Measurements from ENCODE around the gene LPAR3.

Gene LPAR3

GRCh38 chr1:84773195-84773594, 119.8 kb downstream of the LPAR3 start:
- DNase-seq = no peak

GRCh38 chr1:84772428-84772943, 120.5 kb downstream of the LPAR3 start:
- DNase-seq = peak; percentile 62 to 82

DNA sequence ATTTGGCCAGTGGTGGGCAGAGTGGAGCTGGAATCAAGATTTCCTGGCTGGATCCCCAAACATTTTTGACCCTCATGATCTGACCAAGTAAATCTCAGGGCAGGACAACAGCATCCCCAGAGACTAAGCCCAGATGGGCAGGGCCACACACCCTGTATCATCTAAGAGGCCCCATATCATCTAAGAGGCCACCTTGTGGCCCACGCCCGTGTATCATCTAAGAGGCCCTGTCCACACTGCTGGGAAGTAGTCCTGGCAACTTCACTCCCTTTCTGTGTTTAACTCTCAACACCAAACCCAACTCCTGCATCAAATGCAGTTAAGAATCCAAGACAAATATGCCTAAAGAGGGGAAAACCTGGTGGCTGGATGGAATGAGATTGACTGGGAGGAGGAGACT, 121.1 kb downstream of the LPAR3 start:
- no peak for DNase-seq

GRCh38 chr1:84770481-84770880, 122.5 kb downstream of the LPAR3 start:
- no peak for DNase-seq

DNA sequence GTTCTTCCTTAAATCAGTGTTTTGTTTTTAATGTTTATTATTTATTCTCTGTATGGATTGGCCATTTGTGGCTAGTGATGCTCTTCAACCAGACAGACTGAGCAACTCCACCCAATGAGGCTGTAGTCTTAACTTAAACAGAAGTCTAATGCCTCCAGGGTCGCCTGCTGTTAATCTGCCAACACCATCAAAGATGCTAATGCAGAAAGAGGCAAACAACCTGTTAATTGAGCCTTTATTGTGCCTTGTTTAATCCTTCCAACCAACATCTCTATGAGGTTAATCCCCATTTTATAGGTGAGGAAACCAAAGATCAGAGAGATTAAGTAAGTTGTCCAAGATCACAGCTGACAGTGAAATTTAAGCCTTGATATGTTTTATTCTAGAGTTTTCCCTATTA, 123.4 kb downstream of the LPAR3 start:
- DNase-seq = no peak

DNA sequence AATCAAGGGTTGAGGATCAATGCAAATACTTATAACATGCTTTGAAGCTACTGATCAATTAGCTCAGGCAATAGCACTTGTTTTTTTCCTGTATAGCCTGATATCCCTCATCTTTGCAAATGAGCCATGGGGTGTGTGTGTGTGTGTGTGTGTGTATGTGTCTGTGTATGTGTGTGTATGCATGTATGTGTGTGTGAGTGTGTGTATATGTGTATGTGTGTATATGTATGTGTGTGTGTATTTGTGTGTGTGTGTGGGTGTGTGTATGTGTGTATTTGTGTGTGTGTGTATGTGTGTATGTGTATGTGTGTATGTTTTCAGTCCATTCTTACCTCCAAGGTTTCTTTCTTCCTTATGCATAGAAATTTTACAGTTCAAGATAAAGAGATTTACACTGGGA, 124.4 kb downstream of the LPAR3 start:
- DNase-seq = no peak

- no peak for DNase-seq
Measured at GRCh38 chr1:84763912-84764680, 128.9 kb downstream of the LPAR3 start.

DNA sequence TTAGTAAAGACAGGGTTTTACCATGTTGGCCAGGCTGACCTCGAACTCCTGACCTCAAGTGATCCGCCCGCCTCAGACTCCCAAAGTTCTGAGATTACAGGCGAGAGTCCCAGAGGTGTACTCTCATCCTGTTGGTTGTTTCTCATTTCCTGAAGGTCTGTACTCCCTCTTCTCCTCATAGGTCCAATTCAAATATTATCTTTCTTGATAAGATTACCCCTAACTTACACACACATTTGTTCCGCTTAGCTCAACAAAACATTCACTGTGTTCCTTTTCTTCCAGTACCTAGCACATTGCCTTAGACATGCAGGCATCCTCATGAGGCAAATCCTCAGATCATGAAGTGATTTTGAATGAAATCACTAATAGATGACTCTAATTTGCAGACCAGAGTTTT, 130.3 kb downstream of the LPAR3 start:
- DNase-seq = no peak

All from activated CD4-positive, alpha-beta T cell treated with anti-CD3 and anti-CD28 coated beads for 4 hours (primary cell).